GM12873 (cell line): Measurements from ENCODE around the gene CCDC57.

ENCODE experiments used
- TF ChIP-seq, protein P1 (sequence below): IDR thresholded peaks from 2 replicates; pipeline ENCODE4 v1.5.1; 2012; ENCODE audit warnings: low read depth, mild to moderate bottlenecking, moderate library complexity, low read length, control low read depth; ENCODE audit not compliant: insufficient read depth; ENCODE audit errors: missing control alignments

CCDC57 gene

DNA sequence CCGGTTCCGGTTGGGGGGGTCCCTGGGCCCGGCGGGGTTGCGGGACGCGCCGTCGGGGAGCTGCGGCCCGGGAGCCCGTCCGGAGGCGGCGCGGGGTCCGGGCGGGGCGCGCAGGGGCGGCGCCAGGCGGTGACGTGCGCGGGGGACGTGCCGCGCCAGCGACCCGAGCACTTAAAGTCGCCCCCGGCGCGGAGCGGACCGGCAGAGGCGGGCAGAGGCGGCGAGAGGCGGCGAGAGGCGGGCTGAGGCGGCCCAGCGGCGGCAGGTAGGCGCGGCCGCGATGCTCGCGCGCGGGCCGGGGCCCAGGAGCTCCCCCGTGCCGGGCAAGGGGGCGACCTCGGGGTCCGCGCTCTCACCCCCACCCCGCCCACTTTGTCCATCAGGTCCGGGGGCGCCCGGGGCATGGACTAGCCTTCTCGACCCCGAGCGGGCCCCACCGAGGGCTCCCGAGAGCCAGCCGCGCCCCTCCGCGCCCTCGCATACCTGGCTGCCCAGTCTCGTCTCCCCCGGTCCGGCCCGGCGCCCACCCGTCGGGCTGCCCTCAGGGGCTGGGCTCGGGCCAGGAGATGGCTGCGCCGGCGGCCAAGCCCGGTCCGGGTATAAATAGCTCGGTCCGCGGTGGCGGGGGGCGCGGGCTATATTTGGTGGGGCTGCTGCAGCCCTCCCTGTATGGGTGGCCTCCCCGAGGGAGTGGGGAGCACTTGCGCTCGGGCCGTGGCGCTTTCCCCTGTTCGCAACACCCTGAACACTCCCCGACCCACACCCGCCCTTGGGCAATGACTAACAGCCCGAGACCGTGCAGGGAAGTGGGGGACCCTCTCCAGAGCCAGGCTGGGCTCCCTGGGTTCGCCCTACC, 16.4 kb upstream of the CCDC57 start, which contains the start of gene SLC16A3:
Gene SLC16A3, plus strand, starts transcription at position 201 of the 856 bp plus-strand sequence. CDS start 6,967 bp downstream, outside the sequence.
- TF ChIP-seq, protein P1, sequence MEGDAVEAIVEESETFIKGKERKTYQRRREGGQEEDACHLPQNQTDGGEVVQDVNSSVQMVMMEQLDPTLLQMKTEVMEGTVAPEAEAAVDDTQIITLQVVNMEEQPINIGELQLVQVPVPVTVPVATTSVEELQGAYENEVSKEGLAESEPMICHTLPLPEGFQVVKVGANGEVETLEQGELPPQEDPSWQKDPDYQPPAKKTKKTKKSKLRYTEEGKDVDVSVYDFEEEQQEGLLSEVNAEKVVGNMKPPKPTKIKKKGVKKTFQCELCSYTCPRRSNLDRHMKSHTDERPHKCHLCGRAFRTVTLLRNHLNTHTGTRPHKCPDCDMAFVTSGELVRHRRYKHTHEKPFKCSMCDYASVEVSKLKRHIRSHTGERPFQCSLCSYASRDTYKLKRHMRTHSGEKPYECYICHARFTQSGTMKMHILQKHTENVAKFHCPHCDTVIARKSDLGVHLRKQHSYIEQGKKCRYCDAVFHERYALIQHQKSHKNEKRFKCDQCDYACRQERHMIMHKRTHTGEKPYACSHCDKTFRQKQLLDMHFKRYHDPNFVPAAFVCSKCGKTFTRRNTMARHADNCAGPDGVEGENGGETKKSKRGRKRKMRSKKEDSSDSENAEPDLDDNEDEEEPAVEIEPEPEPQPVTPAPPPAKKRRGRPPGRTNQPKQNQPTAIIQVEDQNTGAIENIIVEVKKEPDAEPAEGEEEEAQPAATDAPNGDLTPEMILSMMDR, result no peak

GRCh38 chr17:82228278-82228841, 15.7 kb upstream of the CCDC57 start:
- TF ChIP-seq, protein P1, result no peak

DNA sequence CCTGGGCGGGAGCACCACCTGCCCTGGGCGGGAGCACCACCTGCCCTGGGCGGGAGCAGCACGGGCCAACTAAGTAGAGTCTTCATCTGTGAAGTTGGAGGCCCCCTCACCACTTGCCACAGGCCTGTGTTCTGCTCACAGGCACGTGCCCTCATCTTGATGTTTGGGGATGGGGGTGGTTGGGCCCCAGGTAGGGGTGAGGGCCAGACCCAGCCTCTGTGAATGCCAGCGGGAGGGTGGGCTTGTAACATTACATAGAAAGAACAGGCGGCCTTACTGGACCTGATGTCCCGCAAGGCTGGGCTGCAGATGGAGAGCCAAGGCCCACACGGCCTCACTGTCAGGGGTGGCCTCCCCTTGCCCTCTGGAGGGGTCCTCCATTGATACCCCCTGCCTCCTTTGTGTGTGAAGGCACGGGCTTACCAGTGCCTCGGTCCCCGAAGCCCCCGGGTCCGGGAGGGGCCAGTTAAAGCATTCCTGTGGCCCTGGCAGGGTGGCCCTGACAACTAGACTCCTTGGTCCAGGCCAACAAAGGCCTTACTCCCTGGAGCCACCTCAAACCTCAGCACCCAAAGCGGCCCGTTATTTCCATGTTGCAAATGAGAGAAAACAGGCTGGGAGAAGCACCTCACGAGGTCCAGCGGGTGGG, 15.1 kb upstream of the CCDC57 start:
- TF ChIP-seq, protein P1, result no peak

- TF ChIP-seq, protein P1, result no peak
Observed at GRCh38 chr17:82226809-82227628, 14.4 kb upstream of the CCDC57 start.

GRCh38 chr17:82226146-82226808, 13.6 kb upstream of the CCDC57 start:
- TF ChIP-seq, protein P1, result no peak

- TF ChIP-seq, protein P1, result no peak
Observed at GRCh38 chr17:82225368-82226029, 12.9 kb upstream of the CCDC57 start.
